ENCODE data around the gene SPRED2.
A peak's percentile ranks its signal among the peaks of the same experiment; 100 is the strongest.

SPRED2 gene, protein sequence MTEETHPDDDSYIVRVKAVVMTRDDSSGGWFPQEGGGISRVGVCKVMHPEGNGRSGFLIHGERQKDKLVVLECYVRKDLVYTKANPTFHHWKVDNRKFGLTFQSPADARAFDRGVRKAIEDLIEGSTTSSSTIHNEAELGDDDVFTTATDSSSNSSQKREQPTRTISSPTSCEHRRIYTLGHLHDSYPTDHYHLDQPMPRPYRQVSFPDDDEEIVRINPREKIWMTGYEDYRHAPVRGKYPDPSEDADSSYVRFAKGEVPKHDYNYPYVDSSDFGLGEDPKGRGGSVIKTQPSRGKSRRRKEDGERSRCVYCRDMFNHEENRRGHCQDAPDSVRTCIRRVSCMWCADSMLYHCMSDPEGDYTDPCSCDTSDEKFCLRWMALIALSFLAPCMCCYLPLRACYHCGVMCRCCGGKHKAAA

GRCh38 chr2:65432227-65433190 is at the start of gene SPRED2:
TSS of gene SPRED2 (minus strand) at chr2:65432599. CDS start at chr2:65431987, 612 bp downstream.
- CTCF ChIA-PET: no interaction called here

DNA sequence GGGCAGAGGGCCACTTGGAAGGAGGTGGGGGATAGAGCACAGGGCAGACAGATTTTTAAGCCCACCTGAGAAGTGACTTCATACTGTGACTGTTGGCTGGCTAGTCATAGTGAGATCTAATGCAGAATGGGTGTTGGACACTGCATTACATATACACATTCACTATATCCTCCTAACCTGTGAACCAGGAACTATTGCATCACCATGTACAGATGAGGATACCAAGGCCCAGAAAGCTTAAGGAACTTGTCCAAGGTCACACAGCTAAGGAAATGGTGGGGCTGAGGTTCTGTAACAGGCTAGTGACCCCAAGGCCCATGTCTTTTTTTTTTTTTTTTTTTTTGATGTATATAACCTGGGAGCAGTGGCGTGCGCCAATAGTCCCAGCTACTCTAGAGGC is 49.6 kb upstream of the SPRED2 start:
- ChIA-PET POLR2A (no interaction called here), CTCF (no interaction called here)
- TF ChIP-seq ZNF384 (IDR thresholded peaks at IDR 0.05) (no peak), ARNT (IDR thresholded peaks at IDR 0.05) (no peak), NFRKB (IDR thresholded peaks at IDR 0.05) (no peak), PKNOX1 (IDR thresholded peaks at IDR 0.05) (no peak), TARDBP (IDR thresholded peaks at IDR 0.05) (no peak), ELF4 (IDR thresholded peaks at IDR 0.05) (no peak), FOXA1 (IDR thresholded peaks at IDR 0.05) (no peak), FOXM1 (IDR thresholded peaks at IDR 0.05; ENCODE audit: borderline replicate concordance) (no peak), LEF1 (IDR thresholded peaks at IDR 0.05; ENCODE audit: borderline replicate concordance) (no peak), L3MBTL2 (conservative IDR thresholded peaks at IDR 0.05) (no peak), FOXK2 (IDR thresholded peaks at IDR 0.05) (no peak), SUZ12 (IDR thresholded peaks at IDR 0.05) (no peak), BHLHE40 (IDR thresholded peaks at IDR 0.05; ENCODE audit: borderline replicate concordance) (no peak), HDGF (IDR thresholded peaks at IDR 0.05; ENCODE audit: borderline replicate concordance) (no peak), CTBP1 (IDR thresholded peaks at IDR 0.05; ENCODE audit: borderline replicate concordance) (no peak), SP1 (IDR thresholded peaks at IDR 0.05) (no peak)
- no peak for DNase-seq (ENCODE audit: extremely low spot score)

More at GRCh38 chr2:65432227-65433190, at the start of gene SPRED2:
- peak; percentile 76 for DNase-seq (ENCODE audit: extremely low spot score)
- TF ChIP-seq ELF4 (IDR thresholded peaks at IDR 0.05) (peak; percentile 30; the same call in 1 of the 2 replicates), TARDBP (IDR thresholded peaks at IDR 0.05) (no peak), CTBP1 (IDR thresholded peaks at IDR 0.05; ENCODE audit: borderline replicate concordance) (peak; percentile 70; the same call in 1 of the 2 replicates), L3MBTL2 (conservative IDR thresholded peaks at IDR 0.05) (0 out of 2 replicates have a peak, but pooled peaks have one; percentile 15), ZNF384 (IDR thresholded peaks at IDR 0.05) (peak; percentile 98), NFRKB (IDR thresholded peaks at IDR 0.05) (0 out of 2 replicates have a peak, but pooled peaks have one; percentile 12), LEF1 (IDR thresholded peaks at IDR 0.05; ENCODE audit: borderline replicate concordance) (no peak), FOXM1 (IDR thresholded peaks at IDR 0.05; ENCODE audit: borderline replicate concordance) (peak; percentile 72; the same call in 1 of the 2 replicates)
- POLR2A ChIA-PET: interaction anchor here (1.0 to 1.9 kb wide), 4 partner anchors 11 to 205 kb away, joined by 3 to 5 read pairs (median 4); partner anchors contain the start of gene ACTR2

- ChIA-PET CTCF (no interaction called here), POLR2A (no interaction called here)
- TF ChIP-seq CTBP1 (IDR thresholded peaks at IDR 0.05; ENCODE audit: borderline replicate concordance): no peak
- TF ChIP-seq ELF4 (IDR thresholded peaks at IDR 0.05): no peak
- TF ChIP-seq PKNOX1 (IDR thresholded peaks at IDR 0.05): no peak
- TF ChIP-seq SUZ12 (IDR thresholded peaks at IDR 0.05): no peak
- no peak for TF ChIP-seq BHLHE40 (IDR thresholded peaks at IDR 0.05; ENCODE audit: borderline replicate concordance)
- no peak for TF ChIP-seq NFRKB (IDR thresholded peaks at IDR 0.05)
- TF ChIP-seq TARDBP (IDR thresholded peaks at IDR 0.05): no peak
- TF ChIP-seq FOXM1 (IDR thresholded peaks at IDR 0.05; ENCODE audit: borderline replicate concordance): no peak
- no peak for DNase-seq (ENCODE audit: extremely low spot score)
Measured at GRCh38 chr2:65479524-65479923, 47.1 kb upstream of the SPRED2 start.

GRCh38 chr2:65478498-65479135 is 46.2 kb upstream of the SPRED2 start:
- ChIA-PET CTCF (no interaction called here), POLR2A (no interaction called here)
- TF ChIP-seq FOXM1 (IDR thresholded peaks at IDR 0.05; ENCODE audit: borderline replicate concordance) (no peak), PKNOX1 (IDR thresholded peaks at IDR 0.05) (no peak), ARNT (IDR thresholded peaks at IDR 0.05) (no peak), LEF1 (IDR thresholded peaks at IDR 0.05; ENCODE audit: borderline replicate concordance) (no peak), NFRKB (IDR thresholded peaks at IDR 0.05) (no peak), SUZ12 (IDR thresholded peaks at IDR 0.05) (no peak), TARDBP (IDR thresholded peaks at IDR 0.05) (no peak), ZNF384 (IDR thresholded peaks at IDR 0.05) (no peak), L3MBTL2 (conservative IDR thresholded peaks at IDR 0.05) (no peak), BHLHE40 (IDR thresholded peaks at IDR 0.05; ENCODE audit: borderline replicate concordance) (no peak), FOXK2 (IDR thresholded peaks at IDR 0.05) (no peak), SP1 (IDR thresholded peaks at IDR 0.05) (no peak), FOXA1 (IDR thresholded peaks at IDR 0.05) (no peak)
- no peak for DNase-seq (ENCODE audit: extremely low spot score)

GRCh38 chr2:65477590-65477989 is 45.2 kb upstream of the SPRED2 start:
- DNase-seq (ENCODE audit: extremely low spot score): no peak
- CTCF ChIA-PET: interaction anchor here (0.8 kb wide), 1 partner anchor 209 kb away, joined by 3 read pairs; no protein-coding TSS in a partner anchor
- no peak for TF ChIP-seq ELF4 (IDR thresholded peaks at IDR 0.05)
- TF ChIP-seq FOXA1 (IDR thresholded peaks at IDR 0.05): no peak
- no peak for TF ChIP-seq ARNT (IDR thresholded peaks at IDR 0.05)
- TF ChIP-seq TARDBP (IDR thresholded peaks at IDR 0.05): no peak
- no peak for TF ChIP-seq PKNOX1 (IDR thresholded peaks at IDR 0.05)
- no peak for TF ChIP-seq FOXM1 (IDR thresholded peaks at IDR 0.05; ENCODE audit: borderline replicate concordance)
- no peak for TF ChIP-seq NFRKB (IDR thresholded peaks at IDR 0.05)
- TF ChIP-seq FOXK2 (IDR thresholded peaks at IDR 0.05): no peak
- no peak for TF ChIP-seq BHLHE40 (IDR thresholded peaks at IDR 0.05; ENCODE audit: borderline replicate concordance)
- no peak for TF ChIP-seq L3MBTL2 (conservative IDR thresholded peaks at IDR 0.05)
- TF ChIP-seq SUZ12 (IDR thresholded peaks at IDR 0.05): no peak
- no peak for TF ChIP-seq ZNF384 (IDR thresholded peaks at IDR 0.05)
- no peak for TF ChIP-seq HDGF (IDR thresholded peaks at IDR 0.05; ENCODE audit: borderline replicate concordance)
- TF ChIP-seq SP1 (IDR thresholded peaks at IDR 0.05): no peak
- no peak for TF ChIP-seq CTBP1 (IDR thresholded peaks at IDR 0.05; ENCODE audit: borderline replicate concordance)
- TF ChIP-seq LEF1 (IDR thresholded peaks at IDR 0.05; ENCODE audit: borderline replicate concordance): no peak
- POLR2A ChIA-PET: interaction anchor here (1.3 kb wide), 1 partner anchor 41 kb away, joined by 3 read pairs; no protein-coding TSS in a partner anchor
